ENCODE measurements around the gene ZNF275. TPM values are rescaled to one million over a fixed set of nuclear protein-coding genes. Genes with fewer than 3 reads are reported as not detected.

The ZNF275 gene
- total RNA-seq, 4 donors from 2014 or later, result 13.6 to 20.1 (median 16.2) TPM

GRCh38 chrX:153365670-153366069 lies 31.7 kb downstream of the ZNF275 start:
- Histone ChIP-seq H3K4me3 (no peak overlapping the region), H3K4me1 (no peaks in the 10 kb centered on the region), H3K36me3 (no peaks in the 10 kb centered on the region), H3K27me3 (no peaks in the 10 kb centered on the region), H3K27ac (no peak overlapping the region), H3K9me3 (no peaks in the 10 kb centered on the region)
- 63 to 92% methylated on average over 4 of the region's 4 CpGs for WGBS, 2 donors (ENCODE audit: low coverage in 1 of 2)
- no peak for ATAC-seq
- TF ChIP-seq EP300 (IDR thresholded peaks at IDR 0.05) (no peak), CTCF (IDR thresholded peaks at IDR 0.05) (no peak), POLR2A (IDR thresholded peaks at IDR 0.05) (no peak), POLR2AphosphoS5 (IDR thresholded peaks at IDR 0.05) (no peak)

- H3K4me1 ChIP-seq, result no peaks in the 10 kb centered on the region
- no peaks in the 10 kb centered on the region for H3K36me3 ChIP-seq
- H3K27me3 ChIP-seq, result no peaks in the 10 kb centered on the region
- no peak overlapping the region for H3K4me3 ChIP-seq
- WGBS, 2 donors (ENCODE audit: low coverage in 1 of 2), result 72% methylated on average over 3 of the region's 3 CpGs; no CpG with 5 or more reads in 1 of the 2 donors
- no peak for ATAC-seq
- H3K27ac ChIP-seq, result no peak overlapping the region
- TF ChIP-seq POLR2A (IDR thresholded peaks at IDR 0.05), result no peak
- no peak for TF ChIP-seq EP300 (IDR thresholded peaks at IDR 0.05)
- no peak for TF ChIP-seq POLR2AphosphoS5 (IDR thresholded peaks at IDR 0.05)
- no peak for TF ChIP-seq CTCF (IDR thresholded peaks at IDR 0.05)
- no peaks in the 10 kb centered on the region for H3K9me3 ChIP-seq
These were observed 32.2 kb downstream of the ZNF275 start for GRCh38 chrX:153366119-153366518.

- Histone ChIP-seq H3K27me3 (no peaks in the 10 kb centered on the region), H3K9me3 (no peaks in the 10 kb centered on the region), H3K4me3 (no peak overlapping the region), H3K36me3 (no peaks in the 10 kb centered on the region), H3K4me1 (no peaks in the 10 kb centered on the region), H3K27ac (no peak overlapping the region)
- ATAC-seq, result no peak
- WGBS, 2 donors (ENCODE audit: low coverage in 1 of 2), result 67 to 70% methylated on average over 3 to 5 of the region's 5 CpGs
- no peak for TF ChIP-seq POLR2A (IDR thresholded peaks at IDR 0.05)
- no peak for TF ChIP-seq POLR2AphosphoS5 (IDR thresholded peaks at IDR 0.05)
- no peak for TF ChIP-seq EP300 (IDR thresholded peaks at IDR 0.05)
- TF ChIP-seq CTCF (IDR thresholded peaks at IDR 0.05), result no peak
These were observed 33.1 kb downstream of the ZNF275 start for GRCh38 chrX:153366878-153367538.

- TF ChIP-seq EP300 (IDR thresholded peaks at IDR 0.05) (no peak), POLR2A (IDR thresholded peaks at IDR 0.05) (no peak), POLR2AphosphoS5 (IDR thresholded peaks at IDR 0.05) (no peak), CTCF (IDR thresholded peaks at IDR 0.05) (no peak)
- WGBS, 2 donors (ENCODE audit: low coverage in 1 of 2), result 52 to 69% methylated on average over 5 to 6 of the region's 8 CpGs
- H3K4me3 ChIP-seq, result no peak overlapping the region
- no peaks in the 10 kb centered on the region for H3K4me1 ChIP-seq
- H3K27ac ChIP-seq, result no peak overlapping the region
- H3K9me3 ChIP-seq, result no peaks in the 10 kb centered on the region
- no peak for ATAC-seq
- no peaks in the 10 kb centered on the region for H3K27me3 ChIP-seq
- no peaks in the 10 kb centered on the region for H3K36me3 ChIP-seq
These were observed 36.5 kb downstream of the ZNF275 start for GRCh38 chrX:153370293-153371055.

- TF ChIP-seq POLR2A (IDR thresholded peaks at IDR 0.05) (no peak), CTCF (IDR thresholded peaks at IDR 0.05) (no peak), EP300 (IDR thresholded peaks at IDR 0.05) (no peak), POLR2AphosphoS5 (IDR thresholded peaks at IDR 0.05) (no peak)
- no peak overlapping the region for H3K4me3 ChIP-seq
- no peaks in the 10 kb centered on the region for H3K4me1 ChIP-seq
- no peaks in the 10 kb centered on the region for H3K36me3 ChIP-seq
- ATAC-seq, result no peak
- H3K27ac ChIP-seq, result no peak overlapping the region
- no peaks in the 10 kb centered on the region for H3K27me3 ChIP-seq
- 51% methylated on average over 3 of the region's 3 CpGs; no CpG with 5 or more reads in 1 of the 2 donors for WGBS, 2 donors (ENCODE audit: low coverage in 1 of 2)
- H3K9me3 ChIP-seq, result no peaks in the 10 kb centered on the region
These were observed 37.3 kb downstream of the ZNF275 start for GRCh38 chrX:153371256-153371655.

All from gastroesophageal sphincter (tissue), 4 donors.